Measurements from ENCODE around the gene DENND1A.
"Not testable (repeated sequence)": the region's sequence is repeated elsewhere in the genome, so short reads cannot be mapped to it uniquely, and the experiment has no call there.

The DENND1A gene

DNA sequence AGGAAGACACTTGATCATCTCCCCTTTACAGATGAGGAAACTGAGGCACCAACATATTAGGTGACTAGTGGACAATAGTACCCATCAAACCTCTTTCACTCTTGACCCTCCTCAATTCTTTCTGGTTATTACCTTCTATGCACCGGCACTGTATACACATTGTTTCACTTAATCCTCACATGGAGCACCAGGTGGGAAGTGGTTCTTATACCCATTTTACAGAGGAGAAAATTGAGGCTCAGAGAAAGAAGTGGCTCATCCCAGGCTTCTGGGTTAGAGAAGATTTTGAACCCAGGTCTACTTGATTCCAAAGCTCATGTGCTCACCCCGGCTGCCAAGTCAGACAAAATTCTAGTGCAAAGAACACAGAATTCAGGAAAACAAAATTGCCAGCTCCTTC, 17.4 kb upstream of the DENND1A start:
- no peak for TF ChIP-seq CTCF (IDR thresholded peaks at IDR 0.05; ENCODE audit: insufficient read depth, low read depth, low read length, missing control alignments)
- DNase-seq (ENCODE audit: low read depth), result no peak
- H3K4me3 ChIP-seq (ENCODE audit: low read length), result no peak overlapping the region

DNA sequence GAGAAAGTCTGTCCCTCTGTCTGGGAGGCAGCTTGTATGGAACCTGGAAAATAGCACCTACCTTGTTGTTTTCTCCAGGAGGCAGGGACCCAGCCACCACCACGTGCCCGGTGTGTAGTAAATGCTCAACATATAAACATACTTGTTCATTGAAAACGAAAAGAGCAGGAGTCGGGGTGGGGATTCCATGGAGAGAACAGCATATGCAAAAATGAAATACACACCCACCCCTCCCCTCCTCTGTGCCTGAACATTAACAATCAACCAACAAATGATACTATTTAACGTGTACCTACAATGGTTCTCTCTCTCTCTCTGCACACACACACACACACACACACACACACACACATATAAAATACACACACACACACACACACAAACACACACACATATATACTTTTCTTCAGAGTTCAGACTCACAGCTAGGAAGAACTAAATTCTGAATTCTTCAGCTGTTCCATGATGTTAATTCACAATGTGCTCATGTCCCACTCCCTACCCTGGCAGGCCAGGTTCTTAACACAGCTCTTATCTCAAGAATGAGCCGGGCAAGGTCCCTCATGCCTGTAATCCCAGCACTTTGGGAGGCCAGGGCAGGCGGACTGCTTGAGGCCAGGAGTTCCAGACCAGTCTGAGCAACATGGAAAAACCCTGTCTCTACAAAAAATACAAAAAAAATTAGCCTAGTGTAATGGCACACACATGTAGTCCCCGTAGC, 16.3 kb upstream of the DENND1A start:
- TF ChIP-seq CTCF (IDR thresholded peaks at IDR 0.05; ENCODE audit: insufficient read depth, low read depth, low read length, missing control alignments), result no peak
- no peak overlapping the region for H3K4me3 ChIP-seq (ENCODE audit: low read length)
- DNase-seq (ENCODE audit: low read depth), result no peak

DNA sequence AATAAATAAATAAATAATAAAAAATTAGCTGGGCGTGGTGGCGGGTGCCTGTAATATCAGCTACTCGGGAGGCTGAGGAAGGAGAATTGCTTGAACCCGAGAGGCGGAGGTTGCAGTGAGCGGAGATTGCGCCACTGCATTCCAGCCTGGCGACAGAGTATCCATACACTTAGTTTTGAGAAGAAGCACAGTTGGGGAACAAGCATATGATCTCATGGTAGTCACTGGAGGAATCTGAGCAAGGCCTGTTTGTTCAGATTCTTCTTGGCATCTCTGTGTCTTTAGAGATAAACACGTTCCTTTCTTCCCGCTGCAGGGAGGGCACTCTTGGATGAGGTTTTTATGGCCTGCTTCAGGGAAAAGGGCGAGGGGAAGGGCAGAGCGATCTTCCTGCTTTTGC, 15.6 kb upstream of the DENND1A start:
- no peak overlapping the region for H3K4me3 ChIP-seq (ENCODE audit: low read length)
- no peak for TF ChIP-seq CTCF (IDR thresholded peaks at IDR 0.05; ENCODE audit: insufficient read depth, low read depth, low read length, missing control alignments)
- peak; percentile 18 for DNase-seq (ENCODE audit: low read depth)

GRCh38 chr9:123944464-123944863, 14.5 kb upstream of the DENND1A start:
- DNase-seq (ENCODE audit: low read depth); H3K4me3 ChIP-seq (ENCODE audit: low read length): not testable (repeated sequence)

DNA sequence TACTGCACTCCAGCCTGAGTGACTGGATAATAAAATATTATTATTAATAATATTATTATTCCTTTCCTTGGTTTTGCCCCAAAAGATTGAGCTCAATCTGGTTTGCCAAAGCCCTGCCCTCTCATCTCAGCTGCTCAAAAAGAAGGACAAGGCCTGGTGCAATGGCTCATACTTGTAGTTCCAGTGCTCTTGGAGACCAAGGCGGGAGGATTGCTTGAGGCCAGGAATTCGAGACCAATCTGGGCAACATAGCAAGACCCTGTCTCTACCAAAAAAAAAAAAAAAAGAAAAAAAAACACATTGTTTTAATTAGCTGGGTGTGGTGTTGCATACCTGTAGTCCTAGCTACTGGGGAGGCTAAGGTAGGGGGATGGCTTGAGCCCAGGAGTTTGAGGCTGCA, 13.7 kb upstream of the DENND1A start:
- DNase-seq (ENCODE audit: low read depth), result no peak
- no peak for TF ChIP-seq CTCF (IDR thresholded peaks at IDR 0.05; ENCODE audit: insufficient read depth, low read depth, low read length, missing control alignments)
- no peak overlapping the region for H3K4me3 ChIP-seq (ENCODE audit: low read length)

DNA sequence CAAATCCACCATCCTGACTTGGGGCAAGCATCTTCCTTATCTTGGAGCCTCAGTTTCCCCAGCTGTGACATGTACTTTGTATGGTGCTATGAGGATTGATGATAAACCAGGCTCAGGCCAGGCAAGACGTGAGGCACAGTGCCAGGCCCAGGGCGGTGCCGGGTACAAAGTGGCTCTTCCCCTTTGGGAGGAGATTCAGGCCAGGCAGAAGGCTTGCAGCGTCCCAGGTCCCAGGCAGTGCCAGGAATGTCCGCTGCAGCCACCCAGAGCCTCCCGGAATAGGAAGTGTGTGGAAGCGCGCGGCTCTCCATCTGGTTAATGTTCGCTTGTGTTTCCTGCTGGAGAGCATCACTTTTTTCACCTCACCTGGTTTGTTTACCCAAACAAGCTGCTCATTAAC, 12.6 kb upstream of the DENND1A start:
- TF ChIP-seq CTCF (IDR thresholded peaks at IDR 0.05; ENCODE audit: insufficient read depth, low read depth, low read length, missing control alignments), result no peak
- DNase-seq (ENCODE audit: low read depth), result no peak
- no peak overlapping the region for H3K4me3 ChIP-seq (ENCODE audit: low read length)

DNA sequence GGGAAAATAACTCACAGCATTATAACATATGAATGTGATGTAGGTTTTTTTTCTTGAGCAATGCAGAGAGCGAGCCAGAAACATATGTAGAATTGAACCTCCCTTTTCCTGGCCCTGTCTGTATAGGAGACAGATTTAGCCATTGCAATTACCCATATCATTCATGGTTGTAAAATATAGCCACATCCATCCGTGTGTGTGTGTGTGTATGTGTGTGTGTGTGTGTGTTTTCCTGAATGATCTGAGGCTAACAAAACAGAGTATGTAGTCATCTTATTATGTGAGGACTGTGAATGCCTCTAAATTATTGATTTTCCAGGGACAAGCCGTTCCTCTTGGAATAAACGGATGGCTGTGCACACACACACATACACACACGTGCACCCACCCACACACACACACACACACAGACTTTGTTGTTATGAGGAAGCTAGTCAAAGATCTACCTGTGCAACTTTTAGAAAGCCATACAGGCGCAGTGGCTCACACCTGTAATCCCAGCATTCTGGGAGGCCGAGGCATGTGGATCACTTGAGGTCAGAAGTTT, 11.7 kb upstream of the DENND1A start:
- no peak for TF ChIP-seq CTCF (IDR thresholded peaks at IDR 0.05; ENCODE audit: insufficient read depth, low read depth, low read length, missing control alignments)
- DNase-seq (ENCODE audit: low read depth), result no peak
- H3K4me3 ChIP-seq (ENCODE audit: low read length), result no peak overlapping the region
